Liver (tissue), 9 donors: ENCODE measurements around the gene SNCAIP. TPM values are rescaled to one million over a fixed set of nuclear protein-coding genes. Genes with fewer than 3 reads are reported as not detected.

Experiments used
- DNase-seq: peaks from one replicate; pipeline ENCODE4 v3.0.0-alpha.2; 2017; ENCODE audit warnings: low spot score
- H3K27ac ChIP-seq, 2 donors: one replicate each; pipeline ENCODE4 v1.7.0; 2013; ENCODE audit warnings: inconsistent platforms in 2 of 2, low read length in 2 of 2, control low read depth in 1 of 2, low read depth in 1 of 2, mild to moderate bottlenecking in 1 of 2
- H3K27me3 ChIP-seq, 4 donors: one replicate each; pipeline versions ENCODE4 v1.6.1 to v1.7.0; 2013; ENCODE audit warnings: low read length in 3 of 4, inconsistent platforms in 1 of 4, mild to moderate bottlenecking in 1 of 4, moderate library complexity in 1 of 4; ENCODE audit not compliant: control insufficient read depth in 4 of 4, insufficient read depth in 4 of 4
- H3K36me3 ChIP-seq, 4 donors: one replicate each; pipeline versions ENCODE4 v1.6.1 to v1.7.0; 2013; ENCODE audit warnings: low read length in 3 of 4, mild to moderate bottlenecking in 3 of 4, low read depth in 1 of 4, moderate library complexity in 1 of 4; ENCODE audit not compliant: control insufficient read depth in 4 of 4, insufficient read depth in 3 of 4
- H3K4me1 ChIP-seq, 4 donors: one replicate each; pipeline versions ENCODE4 v1.6.1 to v1.7.0; 2013; ENCODE audit warnings: low read length in 3 of 4, mild to moderate bottlenecking in 3 of 4, moderate library complexity in 1 of 4; ENCODE audit not compliant: control insufficient read depth in 4 of 4, insufficient read depth in 4 of 4
- H3K4me3 ChIP-seq, 3 donors: one replicate each; pipeline versions ENCODE4 v1.6.1 to v1.7.0; 2013; ENCODE audit warnings: low read length in 3 of 3, control low read depth in 1 of 3, low read depth in 1 of 3, mild to moderate bottlenecking in 1 of 3
- H3K9ac ChIP-seq, 2 donors: one replicate each; pipeline ENCODE4 v1.7.0; 2013; ENCODE audit warnings: low read length in 2 of 2, mild to moderate bottlenecking in 2 of 2, moderate library complexity in 2 of 2, control low read depth in 1 of 2, low read depth in 1 of 2
- H3K9me3 ChIP-seq, 4 donors: one replicate each; pipeline versions ENCODE4 v1.6.1 to v1.7.0; 2013; ENCODE audit warnings: low read length in 3 of 4; ENCODE audit not compliant: control insufficient read depth in 4 of 4
- CTCF ChIP-seq: fragments of 150-350 bp; IDR thresholded peaks from 2 replicates; pipeline ENCODE4 v1.5.1; 2017; ENCODE audit warnings: improper control_type of control experiment, low read depth, low read length; ENCODE audit not compliant: missing input control
- EGR1 ChIP-seq, 2 donors: IDR thresholded peaks; 2 replicates each; pipeline ENCODE4 v1.6.1; 2016 to 2018; ENCODE audit warnings: antibody characterized with exemption in 2 of 2, low read depth in 2 of 2
- FOXA1 ChIP-seq: IDR thresholded peaks from 2 replicates; pipeline ENCODE4 v1.6.1; 2016; ENCODE audit warnings: antibody characterized with exemption
- FOXA2 ChIP-seq: IDR thresholded peaks from 2 replicates; pipeline ENCODE4 v1.6.1; 2016; ENCODE audit warnings: antibody characterized with exemption
- GABPA ChIP-seq, 2 donors: IDR thresholded peaks in 1 of 2; conservative IDR thresholded peaks in 1 of 2; 2 replicates each; pipeline ENCODE4 v1.6.1; 2016; ENCODE audit warnings: antibody characterized with exemption in 2 of 2, mild to moderate bottlenecking in 1 of 2, moderate library complexity in 1 of 2
- HNF4A ChIP-seq, 2 donors: conservative IDR thresholded peaks; 2 replicates each; pipeline ENCODE4 v1.6.1; 2016; ENCODE audit warnings: antibody characterized with exemption in 2 of 2, mild to moderate bottlenecking in 2 of 2
- HNF4G ChIP-seq: IDR thresholded peaks from 2 replicates; pipeline ENCODE4 v1.6.1; 2016; ENCODE audit warnings: antibody characterized with exemption
- JUND ChIP-seq, 2 donors: IDR thresholded peaks; 2 replicates each; pipeline ENCODE4 v1.6.1; 2016; ENCODE audit warnings: antibody characterized with exemption in 2 of 2
- NR2F2 ChIP-seq: IDR thresholded peaks from 2 replicates; pipeline ENCODE4 v1.6.1; 2016; ENCODE audit warnings: antibody characterized with exemption
- RAD21 ChIP-seq, 2 donors: IDR thresholded peaks; 2 replicates each; pipeline ENCODE4 v1.6.1; 2016; ENCODE audit warnings: antibody characterized with exemption in 2 of 2, mild to moderate bottlenecking in 2 of 2
- REST ChIP-seq: IDR thresholded peaks from 2 replicates; pipeline ENCODE4 v1.6.1; 2016; ENCODE audit warnings: antibody characterized with exemption, mild to moderate bottlenecking
- RXRA ChIP-seq, 2 donors: IDR thresholded peaks; 2 replicates each; pipeline ENCODE4 v1.6.1; 2017 to 2018; ENCODE audit warnings: antibody characterized with exemption in 2 of 2, mild to moderate bottlenecking in 1 of 2
- SP1 ChIP-seq: IDR thresholded peaks from 2 replicates; pipeline ENCODE4 v1.6.1; 2018; ENCODE audit warnings: antibody characterized with exemption, mild to moderate bottlenecking
- TAF1 ChIP-seq: conservative IDR thresholded peaks from 2 replicates; pipeline ENCODE4 v1.6.1; 2016; ENCODE audit warnings: antibody characterized with exemption, mild to moderate bottlenecking
- YY1 ChIP-seq: IDR thresholded peaks from 2 replicates; pipeline ENCODE4 v1.6.1; 2016; ENCODE audit warnings: antibody characterized with exemption, mild to moderate bottlenecking
- WGBS: extraction: QIAGEN DNeasy Blood & Tissue Kit; methylation state at CpG from one replicate; pipeline ENCODE4 v1.1.7; 2013; 5-methylcytosine and 5-hydroxymethylcytosine counted together
- polyA plus RNA-seq, 2 donors: library from polyadenylated mRNA; stranded (reverse) in 1 of 2; unstranded in 1 of 2; fragments of 200-250 nt in 1 of 2; fragments of >200 nt in 1 of 2; fragmentation: Nextera tagmentation in 1 of 2; extraction: Ambion mirVana in 1 of 2; gene quantifications; one replicate each; pipeline versions ENCODE4 v1.2.1 to v1.2.3, GENCODE V29; 2013 to 2015
- total RNA-seq, 2 donors: library from RNA; depleted of rRNA; stranded (reverse); fragments of >200 nt; gene quantifications; one replicate each; pipeline ENCODE4 v1.2.3, GENCODE V29; 2014
- TF ChIP-seq, protein P1 (sequence below): IDR thresholded peaks from 2 replicates; pipeline ENCODE4 v1.6.1; 2016; ENCODE audit warnings: antibody characterized with exemption
- TF ChIP-seq, protein P2 (sequence below): IDR thresholded peaks from 2 replicates; pipeline ENCODE4 v1.6.1; 2016; ENCODE audit warnings: antibody characterized with exemption
- TF ChIP-seq, protein P3 (sequence below): IDR thresholded peaks from 2 replicates; pipeline ENCODE4 v1.6.1; 2016; ENCODE audit warnings: antibody characterized with exemption
- donor health status: healthy.
- donor health status: healthy.
- donor health status: healthy.
- donor health status: healthy.
- donor health status: healthy.

The SNCAIP gene
- total and polyA plus RNA-seq, 4 donors: 0.17 to 2.1 (median 0.74) TPM

- TF ChIP-seq TAF1: no peak
- no peak for TF ChIP-seq CTCF
- TF ChIP-seq, protein P1, sequence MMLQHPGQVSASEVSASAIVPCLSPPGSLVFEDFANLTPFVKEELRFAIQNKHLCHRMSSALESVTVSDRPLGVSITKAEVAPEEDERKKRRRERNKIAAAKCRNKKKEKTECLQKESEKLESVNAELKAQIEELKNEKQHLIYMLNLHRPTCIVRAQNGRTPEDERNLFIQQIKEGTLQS: no peak
- TF ChIP-seq, protein P2, sequence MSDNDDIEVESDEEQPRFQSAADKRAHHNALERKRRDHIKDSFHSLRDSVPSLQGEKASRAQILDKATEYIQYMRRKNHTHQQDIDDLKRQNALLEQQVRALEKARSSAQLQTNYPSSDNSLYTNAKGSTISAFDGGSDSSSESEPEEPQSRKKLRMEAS: no peak
- TF ChIP-seq YY1: no peak
- no peak for TF ChIP-seq RAD21 (IDR thresholded peaks at IDR 0.05)
- TF ChIP-seq, protein P3, sequence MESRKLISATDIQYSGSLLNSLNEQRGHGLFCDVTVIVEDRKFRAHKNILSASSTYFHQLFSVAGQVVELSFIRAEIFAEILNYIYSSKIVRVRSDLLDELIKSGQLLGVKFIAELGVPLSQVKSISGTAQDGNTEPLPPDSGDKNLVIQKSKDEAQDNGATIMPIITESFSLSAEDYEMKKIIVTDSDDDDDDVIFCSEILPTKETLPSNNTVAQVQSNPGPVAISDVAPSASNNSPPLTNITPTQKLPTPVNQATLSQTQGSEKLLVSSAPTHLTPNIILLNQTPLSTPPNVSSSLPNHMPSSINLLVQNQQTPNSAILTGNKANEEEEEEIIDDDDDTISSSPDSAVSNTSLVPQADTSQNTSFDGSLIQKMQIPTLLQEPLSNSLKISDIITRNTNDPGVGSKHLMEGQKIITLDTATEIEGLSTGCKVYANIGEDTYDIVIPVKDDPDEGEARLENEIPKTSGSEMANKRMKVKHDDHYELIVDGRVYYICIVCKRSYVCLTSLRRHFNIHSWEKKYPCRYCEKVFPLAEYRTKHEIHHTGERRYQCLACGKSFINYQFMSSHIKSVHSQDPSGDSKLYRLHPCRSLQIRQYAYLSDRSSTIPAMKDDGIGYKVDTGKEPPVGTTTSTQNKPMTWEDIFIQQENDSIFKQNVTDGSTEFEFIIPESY: no peak
- TF ChIP-seq HNF4A (conservative IDR thresholded peaks at IDR 0.05): no peak
- TF ChIP-seq GABPA (IDR thresholded peaks at IDR 0.05 in 1 of 2, conservative IDR thresholded peaks at IDR 0.05 in 1 of 2): no peak
- no peak for TF ChIP-seq JUND (IDR thresholded peaks at IDR 0.05)
- no peak for TF ChIP-seq RXRA (IDR thresholded peaks at IDR 0.05)
- no peak for TF ChIP-seq EGR1 (IDR thresholded peaks at IDR 0.05; ENCODE audit: low read depth in 2 of 2)
- no peak for TF ChIP-seq SP1
- no peak for TF ChIP-seq REST
- TF ChIP-seq NR2F2: no peak
- TF ChIP-seq FOXA1: no peak
- TF ChIP-seq FOXA2: no peak
- TF ChIP-seq HNF4G: no peak
- Histone ChIP-seq H3K4me3 (no peak overlapping the region), H3K27me3 (no peaks in the 10 kb centered on the region), H3K4me1 (peaks cover 0 to 3% (median 0%) of the 10 kb centered on the region in 4 donors), H3K9me3 (no peaks in the 10 kb centered on the region), H3K27ac (no peak overlapping the region), H3K9ac (no peak overlapping the region), H3K36me3 (no peaks in the 10 kb centered on the region)
- WGBS: 91% methylated on average over 2 of the region's 2 CpGs
- no peak for DNase-seq
These were observed 118.2 kb downstream of the SNCAIP start for GRCh38 chr5:122430319-122430586.

DNA sequence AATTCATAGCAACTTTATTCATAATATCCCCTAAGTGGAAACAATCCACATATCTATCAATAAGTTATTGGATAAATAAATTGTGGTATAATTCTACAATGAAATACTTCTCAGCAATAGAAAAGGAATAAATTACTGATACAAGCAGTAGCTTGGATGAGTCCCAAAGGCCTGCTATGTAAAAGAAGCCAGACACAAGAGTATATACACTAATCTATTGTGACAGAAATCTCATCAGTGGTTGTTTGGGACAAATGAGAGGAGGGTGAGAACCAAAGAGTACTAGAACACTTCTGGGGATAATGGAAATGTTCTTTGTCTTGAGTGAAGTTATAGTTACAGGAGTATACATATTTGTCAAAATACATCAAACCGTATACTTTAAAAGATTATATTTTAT is 119.3 kb downstream of the SNCAIP start:
- Histone ChIP-seq H3K4me3 (no peak overlapping the region), H3K27ac (no peak overlapping the region), H3K9me3 (no peaks in the 10 kb centered on the region), H3K4me1 (peaks cover 0 to 3% (median 0%) of the 10 kb centered on the region in 4 donors), H3K36me3 (no peaks in the 10 kb centered on the region), H3K9ac (no peak overlapping the region), H3K27me3 (no peaks in the 10 kb centered on the region)
- 98% methylated on average over 1 of the region's 1 CpG for WGBS
- DNase-seq: no peak
- TF ChIP-seq, protein P1: no peak
- no peak for TF ChIP-seq FOXA2
- no peak for TF ChIP-seq JUND (IDR thresholded peaks at IDR 0.05)
- no peak for TF ChIP-seq GABPA (IDR thresholded peaks at IDR 0.05 in 1 of 2, conservative IDR thresholded peaks at IDR 0.05 in 1 of 2)
- no peak for TF ChIP-seq SP1
- TF ChIP-seq REST: no peak
- TF ChIP-seq EGR1 (IDR thresholded peaks at IDR 0.05; ENCODE audit: low read depth in 2 of 2): no peak
- no peak for TF ChIP-seq HNF4A (conservative IDR thresholded peaks at IDR 0.05)
